22Rv1 (cell line): Measurements from ENCODE around the gene PLLP.

Source experiments
- ZFX ChIP-seq: fragments of 450-650 bp; IDR thresholded peaks from 2 replicates; pipeline ENCODE4 v1.6.1; 2017; ENCODE audit warnings: antibody characterized with exemption, borderline replicate concordance
- TF ChIP-seq, protein P1 (sequence below): fragments of 450-650 bp; IDR thresholded peaks from 2 replicates; pipeline ENCODE4 v1.5.1; 2017; ENCODE audit warnings: mild to moderate bottlenecking

DNA sequence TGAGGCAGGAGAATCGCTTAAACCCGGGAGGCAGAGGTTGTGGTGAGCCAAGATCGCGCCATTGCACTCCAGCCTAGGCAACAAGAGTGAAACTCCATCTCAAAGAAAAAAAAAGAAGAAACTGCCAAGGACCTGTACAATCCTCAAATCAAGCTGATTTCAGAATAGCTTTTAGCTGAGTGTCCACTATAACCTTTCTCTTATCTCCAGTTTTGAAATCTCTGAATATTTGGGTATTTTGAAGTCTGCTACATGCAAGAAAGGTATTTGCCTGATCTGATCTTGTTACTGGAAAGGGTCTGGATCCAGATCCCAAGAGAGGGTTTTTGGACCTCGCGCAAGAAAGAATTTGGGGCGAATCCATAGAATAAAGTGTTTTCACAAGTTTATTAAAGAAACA, 58.5 kb downstream of the PLLP start:
- TF ChIP-seq, protein P1, sequence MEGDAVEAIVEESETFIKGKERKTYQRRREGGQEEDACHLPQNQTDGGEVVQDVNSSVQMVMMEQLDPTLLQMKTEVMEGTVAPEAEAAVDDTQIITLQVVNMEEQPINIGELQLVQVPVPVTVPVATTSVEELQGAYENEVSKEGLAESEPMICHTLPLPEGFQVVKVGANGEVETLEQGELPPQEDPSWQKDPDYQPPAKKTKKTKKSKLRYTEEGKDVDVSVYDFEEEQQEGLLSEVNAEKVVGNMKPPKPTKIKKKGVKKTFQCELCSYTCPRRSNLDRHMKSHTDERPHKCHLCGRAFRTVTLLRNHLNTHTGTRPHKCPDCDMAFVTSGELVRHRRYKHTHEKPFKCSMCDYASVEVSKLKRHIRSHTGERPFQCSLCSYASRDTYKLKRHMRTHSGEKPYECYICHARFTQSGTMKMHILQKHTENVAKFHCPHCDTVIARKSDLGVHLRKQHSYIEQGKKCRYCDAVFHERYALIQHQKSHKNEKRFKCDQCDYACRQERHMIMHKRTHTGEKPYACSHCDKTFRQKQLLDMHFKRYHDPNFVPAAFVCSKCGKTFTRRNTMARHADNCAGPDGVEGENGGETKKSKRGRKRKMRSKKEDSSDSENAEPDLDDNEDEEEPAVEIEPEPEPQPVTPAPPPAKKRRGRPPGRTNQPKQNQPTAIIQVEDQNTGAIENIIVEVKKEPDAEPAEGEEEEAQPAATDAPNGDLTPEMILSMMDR: no peak
- no peak for TF ChIP-seq ZFX
